ENCODE measurements around the gene KCP. TPM values are rescaled to one million over a fixed set of nuclear protein-coding genes. Genes with fewer than 3 reads are reported as not detected.

Gene KCP
- total RNA-seq, 1 experiment from 2014 or later = 1.6 TPM

DNA sequence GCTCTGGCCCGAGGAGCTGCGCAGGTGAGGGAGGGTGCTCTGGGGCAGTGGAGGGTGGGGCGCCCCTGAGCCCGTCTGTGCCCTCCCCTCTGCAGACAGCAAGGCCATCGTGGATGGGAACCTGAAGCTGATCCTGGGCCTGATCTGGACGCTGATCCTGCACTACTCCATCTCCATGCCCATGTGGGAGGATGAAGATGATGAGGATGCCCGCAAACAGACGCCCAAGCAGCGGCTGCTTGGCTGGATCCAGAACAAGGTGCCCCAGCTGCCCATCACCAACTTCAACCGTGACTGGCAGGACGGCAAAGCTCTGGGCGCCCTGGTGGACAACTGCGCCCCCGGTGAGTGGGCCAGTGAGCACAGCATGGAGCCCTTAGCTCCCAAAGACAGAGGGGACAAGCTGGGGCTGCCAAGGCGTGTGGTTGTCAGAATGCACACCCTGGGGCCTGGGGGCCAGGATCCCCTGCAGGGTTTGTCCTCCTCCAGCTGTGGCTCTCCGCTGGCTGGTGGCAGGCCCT, 75.2 kb downstream of the KCP start:
- ChIA-PET POLR2A (interaction anchor here (0.6 kb wide), 1 partner anchor 69 kb away, joined by 4 read pairs; no protein-coding TSS in a partner anchor), RAD21 (ENCODE audit: low non-redundant PET in 1 of 2, low total read pairs in 2 of 2, uncharacterized antibody in 2 of 2, unreplicated experiment in 2 of 2) (no interaction called here)
- peaks cover 0 to 8% of the 10 kb centered on the region in 2 experiments; a peak in 1 of 4 replicates for H3K36me3 ChIP-seq (ENCODE audit: control insufficient read depth in 1 of 2, insufficient read depth in 2 of 2, low read length in 2 of 2)

More for the DNA sequence above, 75.2 kb downstream of the KCP start:
- DNase-seq (ENCODE audit: low read depth, low spot score) = no peak
- ATAC-seq = no peak
- H3K4me2 ChIP-seq (ENCODE audit: low read length) = no peak overlapping the region
- BruUV-seq (replicated peaks) = no TSS peak
- H3K9me2 ChIP-seq (ENCODE audit: insufficient read depth) = no peaks in the 10 kb centered on the region
- H3K79me2 ChIP-seq (ENCODE audit: insufficient read depth, low read length) = peaks cover 18% of the 10 kb centered on the region; the same call in 1 of the 2 replicates
- no peak overlapping the region for H3K4me3 ChIP-seq (replicated peaks in 1 of 2; ENCODE audit: low read depth in 1 of 2, low read length in 2 of 2)
- TF ChIP-seq ZFX (IDR thresholded peaks at IDR 0.05) (no peak), POLR2A (IDR thresholded peaks at IDR 0.05; ENCODE audit: borderline replicate concordance, extremely low read depth, insufficient read depth, insufficient read length) (no peak), FOSL1 (IDR thresholded peaks at IDR 0.05; ENCODE audit: low read depth) (no peak), CBX3 (IDR thresholded peaks at IDR 0.05; ENCODE audit: low read depth) (no peak), ZNF274 (IDR thresholded peaks at IDR 0.05; ENCODE audit: low read depth, low read length) (no peak), SP1 (IDR thresholded peaks at IDR 0.05; ENCODE audit: low read depth) (no peak), EZH2phosphoT487 (IDR thresholded peaks at IDR 0.05; ENCODE audit: borderline replicate concordance) (no peak), SRF (IDR thresholded peaks at IDR 0.05; ENCODE audit: low read depth) (no peak), ELF1 (IDR thresholded peaks at IDR 0.05; ENCODE audit: borderline replicate concordance, low read depth) (no peak), YY1 (IDR thresholded peaks at IDR 0.05; ENCODE audit: extremely low read depth, insufficient replicate concordance, low read depth, low read length) (no peak), RAD21 (IDR thresholded peaks at IDR 0.05; ENCODE audit: low read depth) (no peak), CEBPB (IDR thresholded peaks at IDR 0.05; ENCODE audit: low read depth) (no peak), SIN3A (IDR thresholded peaks at IDR 0.05; ENCODE audit: low read depth) (no peak), JUND (IDR thresholded peaks at IDR 0.05) (no peak)
- TF ChIP-seq, protein P1, sequence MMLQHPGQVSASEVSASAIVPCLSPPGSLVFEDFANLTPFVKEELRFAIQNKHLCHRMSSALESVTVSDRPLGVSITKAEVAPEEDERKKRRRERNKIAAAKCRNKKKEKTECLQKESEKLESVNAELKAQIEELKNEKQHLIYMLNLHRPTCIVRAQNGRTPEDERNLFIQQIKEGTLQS (IDR thresholded peaks at IDR 0.05) = no peak
- TF ChIP-seq, protein P2, sequence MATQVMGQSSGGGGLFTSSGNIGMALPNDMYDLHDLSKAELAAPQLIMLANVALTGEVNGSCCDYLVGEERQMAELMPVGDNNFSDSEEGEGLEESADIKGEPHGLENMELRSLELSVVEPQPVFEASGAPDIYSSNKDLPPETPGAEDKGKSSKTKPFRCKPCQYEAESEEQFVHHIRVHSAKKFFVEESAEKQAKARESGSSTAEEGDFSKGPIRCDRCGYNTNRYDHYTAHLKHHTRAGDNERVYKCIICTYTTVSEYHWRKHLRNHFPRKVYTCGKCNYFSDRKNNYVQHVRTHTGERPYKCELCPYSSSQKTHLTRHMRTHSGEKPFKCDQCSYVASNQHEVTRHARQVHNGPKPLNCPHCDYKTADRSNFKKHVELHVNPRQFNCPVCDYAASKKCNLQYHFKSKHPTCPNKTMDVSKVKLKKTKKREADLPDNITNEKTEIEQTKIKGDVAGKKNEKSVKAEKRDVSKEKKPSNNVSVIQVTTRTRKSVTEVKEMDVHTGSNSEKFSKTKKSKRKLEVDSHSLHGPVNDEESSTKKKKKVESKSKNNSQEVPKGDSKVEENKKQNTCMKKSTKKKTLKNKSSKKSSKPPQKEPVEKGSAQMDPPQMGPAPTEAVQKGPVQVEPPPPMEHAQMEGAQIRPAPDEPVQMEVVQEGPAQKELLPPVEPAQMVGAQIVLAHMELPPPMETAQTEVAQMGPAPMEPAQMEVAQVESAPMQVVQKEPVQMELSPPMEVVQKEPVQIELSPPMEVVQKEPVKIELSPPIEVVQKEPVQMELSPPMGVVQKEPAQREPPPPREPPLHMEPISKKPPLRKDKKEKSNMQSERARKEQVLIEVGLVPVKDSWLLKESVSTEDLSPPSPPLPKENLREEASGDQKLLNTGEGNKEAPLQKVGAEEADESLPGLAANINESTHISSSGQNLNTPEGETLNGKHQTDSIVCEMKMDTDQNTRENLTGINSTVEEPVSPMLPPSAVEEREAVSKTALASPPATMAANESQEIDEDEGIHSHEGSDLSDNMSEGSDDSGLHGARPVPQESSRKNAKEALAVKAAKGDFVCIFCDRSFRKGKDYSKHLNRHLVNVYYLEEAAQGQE (IDR thresholded peaks at IDR 0.05; ENCODE audit: low read depth) = no peak
- TF ChIP-seq, protein P3, sequence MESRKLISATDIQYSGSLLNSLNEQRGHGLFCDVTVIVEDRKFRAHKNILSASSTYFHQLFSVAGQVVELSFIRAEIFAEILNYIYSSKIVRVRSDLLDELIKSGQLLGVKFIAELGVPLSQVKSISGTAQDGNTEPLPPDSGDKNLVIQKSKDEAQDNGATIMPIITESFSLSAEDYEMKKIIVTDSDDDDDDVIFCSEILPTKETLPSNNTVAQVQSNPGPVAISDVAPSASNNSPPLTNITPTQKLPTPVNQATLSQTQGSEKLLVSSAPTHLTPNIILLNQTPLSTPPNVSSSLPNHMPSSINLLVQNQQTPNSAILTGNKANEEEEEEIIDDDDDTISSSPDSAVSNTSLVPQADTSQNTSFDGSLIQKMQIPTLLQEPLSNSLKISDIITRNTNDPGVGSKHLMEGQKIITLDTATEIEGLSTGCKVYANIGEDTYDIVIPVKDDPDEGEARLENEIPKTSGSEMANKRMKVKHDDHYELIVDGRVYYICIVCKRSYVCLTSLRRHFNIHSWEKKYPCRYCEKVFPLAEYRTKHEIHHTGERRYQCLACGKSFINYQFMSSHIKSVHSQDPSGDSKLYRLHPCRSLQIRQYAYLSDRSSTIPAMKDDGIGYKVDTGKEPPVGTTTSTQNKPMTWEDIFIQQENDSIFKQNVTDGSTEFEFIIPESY (IDR thresholded peaks at IDR 0.05; ENCODE audit: extremely low read depth, insufficient replicate concordance, low read length) = no peak
- TF ChIP-seq, protein P4, sequence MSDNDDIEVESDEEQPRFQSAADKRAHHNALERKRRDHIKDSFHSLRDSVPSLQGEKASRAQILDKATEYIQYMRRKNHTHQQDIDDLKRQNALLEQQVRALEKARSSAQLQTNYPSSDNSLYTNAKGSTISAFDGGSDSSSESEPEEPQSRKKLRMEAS (IDR thresholded peaks at IDR 0.05) = no peak
- TF ChIP-seq, protein P5, sequence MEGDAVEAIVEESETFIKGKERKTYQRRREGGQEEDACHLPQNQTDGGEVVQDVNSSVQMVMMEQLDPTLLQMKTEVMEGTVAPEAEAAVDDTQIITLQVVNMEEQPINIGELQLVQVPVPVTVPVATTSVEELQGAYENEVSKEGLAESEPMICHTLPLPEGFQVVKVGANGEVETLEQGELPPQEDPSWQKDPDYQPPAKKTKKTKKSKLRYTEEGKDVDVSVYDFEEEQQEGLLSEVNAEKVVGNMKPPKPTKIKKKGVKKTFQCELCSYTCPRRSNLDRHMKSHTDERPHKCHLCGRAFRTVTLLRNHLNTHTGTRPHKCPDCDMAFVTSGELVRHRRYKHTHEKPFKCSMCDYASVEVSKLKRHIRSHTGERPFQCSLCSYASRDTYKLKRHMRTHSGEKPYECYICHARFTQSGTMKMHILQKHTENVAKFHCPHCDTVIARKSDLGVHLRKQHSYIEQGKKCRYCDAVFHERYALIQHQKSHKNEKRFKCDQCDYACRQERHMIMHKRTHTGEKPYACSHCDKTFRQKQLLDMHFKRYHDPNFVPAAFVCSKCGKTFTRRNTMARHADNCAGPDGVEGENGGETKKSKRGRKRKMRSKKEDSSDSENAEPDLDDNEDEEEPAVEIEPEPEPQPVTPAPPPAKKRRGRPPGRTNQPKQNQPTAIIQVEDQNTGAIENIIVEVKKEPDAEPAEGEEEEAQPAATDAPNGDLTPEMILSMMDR (IDR thresholded peaks at IDR 0.05 in 2 of 3, conservative IDR thresholded peaks at IDR 0.05 in 1 of 3; ENCODE audit: borderline replicate concordance in 1 of 3, insufficient read depth in 1 of 3, low read depth in 2 of 3, low read length in 2 of 3) = no peak
- CTCF ChIA-PET = no interaction called here
- H3K27ac ChIP-seq (ENCODE audit: low read depth, low read length) = no peak overlapping the region
- H3K27me3 ChIP-seq (ENCODE audit: insufficient read depth, low read length) = no peaks in the 10 kb centered on the region
- no peak overlapping the region for H3K9ac ChIP-seq (ENCODE audit: low read length)
- H3K9me3 ChIP-seq (ENCODE audit: control insufficient read depth in 1 of 2, insufficient read depth in 1 of 2, low read depth in 1 of 2, low read length in 2 of 2) = no peaks in the 10 kb centered on the region
- H2AFZ ChIP-seq (ENCODE audit: low read depth, low read length, poor library complexity, severe bottlenecking) = no peak overlapping the region
- H3K4me1 ChIP-seq (ENCODE audit: control insufficient read depth in 1 of 2, insufficient read depth in 2 of 2, low read length in 2 of 2) = peaks cover 2 to 37% of the 10 kb centered on the region in 2 experiments; a peak in 3 of 4 replicates
- H4K20me1 ChIP-seq (ENCODE audit: insufficient read depth) = no peaks in the 10 kb centered on the region
- intact Hi-C loops (cut with micrococcal nuclease) = no loop called here

Measured in HCT116 (cell line).